Measurements from ENCODE around the gene MICU2. TPM values are rescaled to one million over a fixed set of nuclear protein-coding genes. Genes with fewer than 3 reads are reported as not detected.

MICU2 gene
- total and polyA plus RNA-seq, 12 donors, result 46.7 to 65.5 (median 59.5) TPM

DNA sequence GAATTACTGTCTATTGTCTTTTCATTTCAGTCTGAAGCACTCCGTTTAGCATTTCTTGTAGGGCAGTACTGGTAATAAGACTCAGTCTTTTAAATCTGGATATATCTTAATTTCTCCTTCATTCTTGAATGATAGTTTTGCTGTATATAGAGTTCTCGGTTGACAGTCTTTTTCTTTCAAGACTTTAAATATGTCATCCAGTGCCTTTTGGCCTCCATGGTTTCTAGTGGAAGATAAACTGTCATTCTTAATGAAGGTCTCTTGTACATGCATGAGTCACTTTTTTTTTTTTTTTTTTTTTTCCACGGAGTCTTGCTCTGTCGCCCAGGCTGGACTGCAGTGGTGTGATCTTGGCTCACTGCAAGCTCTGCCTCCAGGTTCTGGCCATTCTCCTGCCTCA, 117.6 kb downstream of the MICU2 start:
- intact Hi-C loops (cut with DNase I), result loop anchor here in 2 of 10 donors (10.0 kb wide), 2 partner anchors 192 to 542 kb away; no protein-coding TSS in a partner anchor
- WGBS, 2 donors, result 96 to 98% methylated on average over 4 of the region's 4 CpGs
- Histone ChIP-seq H3K36me3 (peaks cover 0 to 22% (median 4%) of the 10 kb centered on the region in 9 donors), H3K4me3 (no peak overlapping the region), H3K27ac (no peak overlapping the region), H3K9me3 (peaks cover 0 to 34% (median 12%) of the 10 kb centered on the region in 11 donors), H3K4me1 (no peaks in the 10 kb centered on the region), H3K27me3 (no peaks in the 10 kb centered on the region)
- TF ChIP-seq, protein P1, sequence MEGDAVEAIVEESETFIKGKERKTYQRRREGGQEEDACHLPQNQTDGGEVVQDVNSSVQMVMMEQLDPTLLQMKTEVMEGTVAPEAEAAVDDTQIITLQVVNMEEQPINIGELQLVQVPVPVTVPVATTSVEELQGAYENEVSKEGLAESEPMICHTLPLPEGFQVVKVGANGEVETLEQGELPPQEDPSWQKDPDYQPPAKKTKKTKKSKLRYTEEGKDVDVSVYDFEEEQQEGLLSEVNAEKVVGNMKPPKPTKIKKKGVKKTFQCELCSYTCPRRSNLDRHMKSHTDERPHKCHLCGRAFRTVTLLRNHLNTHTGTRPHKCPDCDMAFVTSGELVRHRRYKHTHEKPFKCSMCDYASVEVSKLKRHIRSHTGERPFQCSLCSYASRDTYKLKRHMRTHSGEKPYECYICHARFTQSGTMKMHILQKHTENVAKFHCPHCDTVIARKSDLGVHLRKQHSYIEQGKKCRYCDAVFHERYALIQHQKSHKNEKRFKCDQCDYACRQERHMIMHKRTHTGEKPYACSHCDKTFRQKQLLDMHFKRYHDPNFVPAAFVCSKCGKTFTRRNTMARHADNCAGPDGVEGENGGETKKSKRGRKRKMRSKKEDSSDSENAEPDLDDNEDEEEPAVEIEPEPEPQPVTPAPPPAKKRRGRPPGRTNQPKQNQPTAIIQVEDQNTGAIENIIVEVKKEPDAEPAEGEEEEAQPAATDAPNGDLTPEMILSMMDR (IDR thresholded peaks at IDR 0.05), result no peak
- ATAC-seq, result no peak
- no peak for DNase-seq

DNA sequence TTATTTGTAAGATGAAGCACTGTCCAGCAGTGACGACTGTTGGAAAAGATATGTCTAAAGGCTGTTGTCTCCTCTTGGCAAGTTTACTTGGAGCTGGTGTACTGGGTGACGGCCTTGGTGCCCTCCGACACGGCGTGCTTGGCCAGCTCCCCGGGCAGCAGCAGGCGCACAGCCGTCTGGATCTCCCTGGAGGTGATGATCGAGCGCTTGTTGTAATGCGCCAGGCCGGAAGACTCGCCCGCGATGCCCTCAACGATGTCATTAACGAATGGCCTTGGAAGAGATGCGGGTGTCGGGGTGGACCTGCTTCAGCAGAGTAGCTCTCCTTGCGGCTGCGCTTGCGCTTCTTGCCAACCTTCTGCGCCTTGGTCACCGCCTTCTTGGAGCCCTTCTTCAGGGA, 120.2 kb downstream of the MICU2 start:
- peaks cover 0 to 7% (median 6%) of the 10 kb centered on the region in 9 donors for H3K4me1 ChIP-seq
- H3K36me3 ChIP-seq, result peaks cover 0 to under 1% (median 0%) of the 10 kb centered on the region in 9 donors
- H3K4me3 ChIP-seq, result no peak overlapping the region
- intact Hi-C loops (cut with DNase I), result loop anchor here in 4 of 10 donors (5.0 to 10.0 kb wide), 4 partner anchors 189 to 541 kb away; no protein-coding TSS in a partner anchor
- ATAC-seq (no peak), DNase-seq (no peak)
- no peaks in the 10 kb centered on the region for H3K27me3 ChIP-seq
- WGBS, 2 donors, result 92 to 94% methylated on average over 24 of the region's 24 CpGs
- no peak overlapping the region for H3K27ac ChIP-seq
- TF ChIP-seq, protein P1 (IDR thresholded peaks at IDR 0.05), result no peak
- H3K9me3 ChIP-seq, result peaks cover 0 to 34% (median 12%) of the 10 kb centered on the region in 11 donors

DNA sequence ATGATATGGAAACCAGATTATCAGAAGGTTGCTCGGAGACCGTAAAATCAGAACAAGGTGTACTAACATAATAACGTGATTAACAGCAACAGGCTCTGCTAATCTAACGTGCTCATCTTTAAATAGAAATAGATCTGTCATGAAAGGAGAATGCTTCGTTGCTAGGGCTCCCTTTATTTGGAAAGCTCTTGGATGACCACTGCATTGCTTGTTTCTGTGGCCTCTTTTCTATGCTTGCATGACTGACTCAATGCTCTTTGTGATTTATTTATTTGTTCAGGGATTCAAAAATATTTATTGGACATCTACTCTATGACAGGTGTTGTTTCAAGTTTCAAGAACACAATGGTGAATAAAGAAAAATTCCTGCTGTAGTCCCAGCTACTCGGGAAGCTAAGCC, 122.6 kb downstream of the MICU2 start:
- peaks cover 0 to 20% (median 9%) of the 10 kb centered on the region in 9 donors for H3K4me1 ChIP-seq
- no peaks in the 10 kb centered on the region for H3K36me3 ChIP-seq
- 40 to 45% methylated on average over 6 of the region's 6 CpGs for WGBS, 2 donors
- peak in 2 of 8 donors; percentile 48 to 59 for ATAC-seq
- H3K4me3 ChIP-seq, result no peak overlapping the region
- no peaks in the 10 kb centered on the region for H3K27me3 ChIP-seq
- H3K9me3 ChIP-seq, result peaks cover 0 to 12% (median 3%) of the 10 kb centered on the region in 11 donors
- TF ChIP-seq, protein P1 (IDR thresholded peaks at IDR 0.05), result no peak
- no peak for DNase-seq
- intact Hi-C loops (cut with DNase I), result loop anchor here in 6 of 10 donors (2.0 to 10.0 kb wide), 5 partner anchors 187 to 539 kb away; no protein-coding TSS in a partner anchor
- H3K27ac ChIP-seq, result no peak overlapping the region

DNA sequence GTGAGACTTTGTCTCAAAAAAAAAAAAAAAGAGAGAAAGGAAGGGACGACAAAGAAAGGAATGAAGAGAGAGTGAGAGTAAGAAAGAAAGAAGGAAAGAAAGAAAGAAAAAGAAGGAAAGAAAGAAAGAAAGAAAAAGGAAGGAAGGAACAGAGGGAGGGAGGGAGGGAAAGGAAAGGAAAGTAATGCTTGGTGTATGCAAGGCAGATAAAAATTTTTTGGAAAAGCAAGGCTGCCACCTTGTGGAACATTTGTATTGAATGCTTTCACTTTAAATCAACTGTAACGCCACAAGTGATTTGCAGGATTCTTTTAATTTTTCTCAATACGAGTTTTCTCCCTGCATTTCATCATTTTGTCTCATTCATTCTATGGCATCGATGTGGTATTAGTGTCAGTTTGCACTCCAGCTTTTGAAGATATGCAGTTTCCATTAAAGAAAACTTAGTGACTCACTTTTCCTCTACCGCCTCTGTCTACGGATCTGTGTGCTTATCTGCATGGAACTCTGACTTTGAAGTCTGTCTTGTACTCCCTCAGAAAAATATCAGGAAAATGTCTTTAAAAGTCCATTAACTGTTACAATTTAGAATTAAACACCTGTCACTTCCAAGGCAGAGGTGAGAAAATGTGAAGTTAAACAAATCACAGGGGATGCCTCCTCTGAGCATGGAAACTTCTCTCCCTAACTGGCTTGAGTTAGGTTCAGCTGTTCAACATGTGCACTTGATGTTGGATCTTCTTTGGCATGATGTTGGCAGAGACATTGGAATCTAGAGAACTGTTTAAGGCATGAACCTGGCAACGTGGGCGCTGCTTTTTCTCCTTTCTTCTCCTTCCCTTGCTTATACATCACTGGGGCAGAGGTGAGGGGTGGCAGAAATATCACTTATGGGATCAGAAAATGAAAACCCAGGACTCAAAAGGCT, 124.8 kb downstream of the MICU2 start:
- ATAC-seq (peak in 7 of 8 donors; percentile 60 to 76 (median 63)), DNase-seq (peak in 1 of 2 donors; percentile 73)
- peak overlapping the region in 6 of 10 donors; percentile 16 to 46 (median 27) for H3K4me3 ChIP-seq
- no peaks in the 10 kb centered on the region for H3K27me3 ChIP-seq
- WGBS, 2 donors, result 16 to 22% methylated on average over 8 of the region's 8 CpGs
- H3K27ac ChIP-seq, result no peak overlapping the region
- H3K9me3 ChIP-seq, result no peaks in the 10 kb centered on the region
- H3K36me3 ChIP-seq, result no peaks in the 10 kb centered on the region
- intact Hi-C loops (cut with DNase I), result loop anchor here in 9 of 10 donors (1.0 to 10.0 kb wide), 10 partner anchors 104 to 537 kb away; partner anchors contain the start of genes MRPL57 (in 1 of the 9) and SKA3 (in 1 of the 9)
- TF ChIP-seq, protein P1 (IDR thresholded peaks at IDR 0.05), result peak; percentile 43 to 83 (median 72)
- H3K4me1 ChIP-seq, result peaks cover 0 to 20% (median 9%) of the 10 kb centered on the region in 9 donors

All from heart right ventricle (tissue), 16 donors.